H9 (cell line): ENCODE results near the gene FCRL3. TPM values are rescaled to one million over a fixed set of nuclear protein-coding genes. Genes with fewer than 3 reads are reported as not detected.

Experiments
- DNase-seq: peaks from one replicate; pipeline ENCODE4 v3.0.0-alpha.2; 2017
- H2AFZ ChIP-seq: one replicate; pipeline ENCODE4 v1.6.1; 2013; ENCODE audit warnings: mild to moderate bottlenecking, low read length, control low read depth, moderate library complexity
- H2AK5ac ChIP-seq: 2 replicates; pipeline ENCODE4 v1.6.1; 2013; ENCODE audit warnings: low read length, control low read depth, mixed read lengths; ENCODE audit not compliant: insufficient read length
- H2BK120ac ChIP-seq: one replicate; pipeline ENCODE4 v1.6.1; 2013; ENCODE audit warnings: low read depth, mild to moderate bottlenecking, low read length, control low read depth, inconsistent platforms; ENCODE audit not compliant: poor library complexity, severe bottlenecking
- H2BK12ac ChIP-seq: 2 replicates; pipeline ENCODE4 v1.6.1; 2013; ENCODE audit warnings: low read length, control low read depth, mixed read lengths, low read depth; ENCODE audit not compliant: insufficient read length
- H2BK15ac ChIP-seq: 2 replicates; pipeline ENCODE4 v1.6.1; 2013; ENCODE audit warnings: low read depth, low read length, control low read depth
- H2BK20ac ChIP-seq: one replicate; pipeline ENCODE4 v1.6.1; 2013; ENCODE audit warnings: low read depth, mild to moderate bottlenecking, low read length, control low read depth, inconsistent platforms; ENCODE audit not compliant: poor library complexity, severe bottlenecking
- H2BK5ac ChIP-seq: 2 replicates; pipeline ENCODE4 v1.6.1; 2013; ENCODE audit warnings: low read length, control low read depth, mixed read lengths; ENCODE audit not compliant: insufficient read length
- H3K14ac ChIP-seq: 2 replicates; pipeline ENCODE4 v1.6.1; 2013; ENCODE audit warnings: low read length, control low read depth; ENCODE audit not compliant: insufficient read depth
- H3K18ac ChIP-seq: 2 replicates; pipeline ENCODE4 v1.6.1; 2013; ENCODE audit warnings: low read depth, mild to moderate bottlenecking, mixed read lengths, low read length, control low read depth; ENCODE audit not compliant: insufficient read length
- H3K23ac ChIP-seq: 2 replicates; pipeline ENCODE4 v1.6.1; 2013; ENCODE audit warnings: low read length, control low read depth, mixed read lengths, low read depth; ENCODE audit not compliant: insufficient read length
- H3K23me2 ChIP-seq: 2 replicates; pipeline ENCODE4 v1.6.1; 2013; ENCODE audit warnings: low read depth, mild to moderate bottlenecking, mixed read lengths, low read length, control low read depth; ENCODE audit not compliant: insufficient read length, poor library complexity, severe bottlenecking
- H3K27ac ChIP-seq: 2 replicates; pipeline ENCODE4 v1.5.1; 2013; ENCODE audit warnings: low read length, control low read depth, mixed read lengths, low read depth; ENCODE audit not compliant: insufficient read length
- H3K27me3 ChIP-seq: 2 replicates; pipeline ENCODE4 v1.6.1; 2013; ENCODE audit warnings: low read length, control low read depth, inconsistent platforms; ENCODE audit not compliant: insufficient read depth
- H3K4ac ChIP-seq: 2 replicates; pipeline ENCODE4 v1.6.1; 2013; ENCODE audit warnings: low read depth, mild to moderate bottlenecking, control low read depth, inconsistent platforms, low read length, moderate library complexity
- H3K4me1 ChIP-seq: 2 replicates; pipeline ENCODE4 v1.6.1; 2013; ENCODE audit warnings: low read length, control low read depth, inconsistent platforms; ENCODE audit not compliant: insufficient read depth
- H3K4me2 ChIP-seq: 2 replicates; pipeline ENCODE4 v1.6.1; 2013; ENCODE audit warnings: low read length, control low read depth, mixed read lengths; ENCODE audit not compliant: insufficient read length, insufficient read depth
- H3K56ac ChIP-seq: 2 replicates; pipeline ENCODE4 v1.6.1; 2013; ENCODE audit warnings: low read depth, mild to moderate bottlenecking, mixed read lengths, low read length, control low read depth; ENCODE audit not compliant: insufficient read length
- H3K79me1 ChIP-seq: 2 replicates; pipeline ENCODE4 v1.6.1; 2013; ENCODE audit warnings: low read depth, mild to moderate bottlenecking, moderate library complexity, low read length, control low read depth, inconsistent platforms; ENCODE audit not compliant: insufficient read depth, poor library complexity, severe bottlenecking
- H3K79me2 ChIP-seq: 2 replicates; pipeline ENCODE4 v1.6.1; 2013; ENCODE audit warnings: low read length, control low read depth, inconsistent platforms; ENCODE audit not compliant: insufficient read depth
- H3K9ac ChIP-seq: 2 replicates; pipeline ENCODE4 v1.6.1; 2013; ENCODE audit warnings: low read length, control low read depth, mixed read lengths; ENCODE audit not compliant: insufficient read length; ENCODE audit errors: extremely low read depth
- H3K9me3 ChIP-seq: one replicate; pipeline ENCODE4 v1.6.1; 2013; ENCODE audit warnings: low read depth, low read length, inconsistent platforms; ENCODE audit not compliant: control insufficient read depth
- H3T11ph ChIP-seq: one replicate; pipeline ENCODE4 v1.6.1; 2013; ENCODE audit warnings: mild to moderate bottlenecking, low read length, control low read depth, inconsistent platforms
- H4K20me1 ChIP-seq: one replicate; pipeline ENCODE4 v1.6.1; 2013; ENCODE audit not compliant: control insufficient read depth, insufficient read length, insufficient read depth
- H4K5ac ChIP-seq: 2 replicates; pipeline ENCODE4 v1.6.1; 2013; ENCODE audit warnings: low read depth, mild to moderate bottlenecking, mixed read lengths, low read length, control low read depth; ENCODE audit not compliant: insufficient read length
- H4K8ac ChIP-seq: replicated peaks from 2 replicates; pipeline ENCODE4 v1.6.1; 2013; ENCODE audit warnings: low read length, control low read depth, mixed read lengths, low read depth; ENCODE audit not compliant: insufficient read length
- H4K91ac ChIP-seq: 2 replicates; pipeline ENCODE4 v1.6.1; 2013; ENCODE audit warnings: low read depth, mild to moderate bottlenecking, moderate library complexity, mixed read lengths, low read length, control low read depth; ENCODE audit not compliant: insufficient read length
- H3K27ac Mint-ChIP-seq, 3 experiments: 2 replicates in 2 of 3; 3 replicates in 1 of 3; pipeline ENCODE4 v1.8.0; 2020 to 2021; ENCODE audit warnings: mixed read lengths in 3 of 3, mild to moderate bottlenecking in 1 of 3, moderate library complexity in 1 of 3
- H3K27me3 Mint-ChIP-seq: 2 replicates; pipeline ENCODE4 v1.8.0; 2021; ENCODE audit warnings: low read depth, mild to moderate bottlenecking, moderate library complexity, mixed read lengths
- H3K36me3 Mint-ChIP-seq, 3 experiments: 2 replicates in 2 of 3; 3 replicates in 1 of 3; pipeline ENCODE4 v1.8.0; 2020 to 2021; ENCODE audit warnings: low read depth in 3 of 3, mixed read lengths in 3 of 3; ENCODE audit not compliant: insufficient read depth in 1 of 3
- H3K4me1 Mint-ChIP-seq, 2 experiments: 2 replicates each; pipeline ENCODE4 v1.8.0; 2020; ENCODE audit warnings: mixed read lengths in 2 of 2
- H3K4me3 Mint-ChIP-seq, 2 experiments: 2 replicates in 1 of 2; 3 replicates in 1 of 2; pipeline ENCODE4 v1.8.0; 2020 to 2021; ENCODE audit warnings: mild to moderate bottlenecking in 2 of 2, mixed read lengths in 2 of 2, moderate library complexity in 1 of 2
- H3K9me3 Mint-ChIP-seq, 2 experiments: 2 replicates in 1 of 2; 3 replicates in 1 of 2; pipeline ENCODE4 v1.8.0; 2020; ENCODE audit warnings: mild to moderate bottlenecking in 2 of 2, mixed read lengths in 2 of 2, moderate library complexity in 1 of 2
- WGBS: extraction: QIAGEN DNeasy Blood & Tissue Kit; methylation state at CpG from one replicate; pipeline ENCODE4 v1.1.7; 2013; ENCODE audit warnings: missing lambda C conversion rate, low lambda C conversion rate, mixed read lengths; ENCODE audit not compliant: insufficient read length; ENCODE audit errors: extremely low coverage; 5-methylcytosine and 5-hydroxymethylcytosine counted together
- total RNA-seq: library from RNA; stranded (reverse); gene quantifications from 2 replicates; pipeline ENCODE4 v1.2.1, GENCODE V29; 2021
- TF ChIP-seq, protein P1 (sequence below): fragments of 200-600 bp; sonication (generic); conservative IDR thresholded peaks from 3 replicates; pipeline ENCODE4 v1.8.0; 2021; ENCODE audit warnings: antibody characterized with exemption, mild to moderate bottlenecking

Gene FCRL3
- total RNA-seq, 1 experiment from 2014 or later, result not detected

DNA sequence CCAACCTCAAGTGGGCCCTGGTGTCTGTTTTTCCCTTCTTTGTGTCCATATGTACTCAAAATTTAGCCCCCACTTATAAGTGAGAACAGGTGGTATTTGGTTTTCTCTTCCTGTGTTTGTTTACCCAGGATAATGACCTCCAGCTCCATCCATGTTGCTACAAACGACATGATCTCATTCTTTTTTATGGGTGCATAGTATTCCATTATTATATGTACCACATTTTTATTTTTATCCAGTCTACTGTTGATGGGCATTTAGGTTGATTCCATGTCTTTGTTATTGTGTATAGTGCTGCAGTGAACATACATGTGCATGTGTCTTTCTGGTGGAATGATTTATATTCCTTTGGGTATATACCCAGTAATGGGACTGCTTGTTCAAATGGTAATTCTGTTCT, 27.6 kb downstream of the FCRL3 start:
- H3K9me3 ChIP-seq, result no peaks in the 10 kb centered on the region
- H3K56ac ChIP-seq, result no peak overlapping the region
- Mint-ChIP-seq H3K27ac (no peak overlapping the region), H3K4me3 (no peak overlapping the region), H3K27me3 (no peaks in the 10 kb centered on the region), H3K4me1 (peaks cover 12 to 13% of the 10 kb centered on the region in 2 experiments), H3K36me3 (peaks cover 3 to 33% (median 8%) of the 10 kb centered on the region in 3 experiments; a peak in 6 of 7 replicates), H3K9me3 (peaks cover 34 to 38% of the 10 kb centered on the region in 2 experiments)
- no peak for DNase-seq
- no peak overlapping the region for H4K91ac ChIP-seq
- H2BK120ac ChIP-seq, result no peak overlapping the region
- no peaks in the 10 kb centered on the region for H4K20me1 ChIP-seq
- H3K79me1 ChIP-seq, result no peaks in the 10 kb centered on the region
- no peak overlapping the region for H4K5ac ChIP-seq
- H3K18ac ChIP-seq, result no peak overlapping the region
- no peaks in the 10 kb centered on the region for H3K4me1 ChIP-seq
- no peak overlapping the region for H3K14ac ChIP-seq
- WGBS, result no CpG with 5 or more reads among the region's 1 CpG
- H2BK20ac ChIP-seq, result no peak overlapping the region
- H2BK15ac ChIP-seq, result no peak overlapping the region
- H2BK5ac ChIP-seq, result no peak overlapping the region
- H3T11ph ChIP-seq, result no peak overlapping the region
- no peak overlapping the region for H3K27ac ChIP-seq
- no peak overlapping the region for H2AK5ac ChIP-seq
- TF ChIP-seq, protein P1, sequence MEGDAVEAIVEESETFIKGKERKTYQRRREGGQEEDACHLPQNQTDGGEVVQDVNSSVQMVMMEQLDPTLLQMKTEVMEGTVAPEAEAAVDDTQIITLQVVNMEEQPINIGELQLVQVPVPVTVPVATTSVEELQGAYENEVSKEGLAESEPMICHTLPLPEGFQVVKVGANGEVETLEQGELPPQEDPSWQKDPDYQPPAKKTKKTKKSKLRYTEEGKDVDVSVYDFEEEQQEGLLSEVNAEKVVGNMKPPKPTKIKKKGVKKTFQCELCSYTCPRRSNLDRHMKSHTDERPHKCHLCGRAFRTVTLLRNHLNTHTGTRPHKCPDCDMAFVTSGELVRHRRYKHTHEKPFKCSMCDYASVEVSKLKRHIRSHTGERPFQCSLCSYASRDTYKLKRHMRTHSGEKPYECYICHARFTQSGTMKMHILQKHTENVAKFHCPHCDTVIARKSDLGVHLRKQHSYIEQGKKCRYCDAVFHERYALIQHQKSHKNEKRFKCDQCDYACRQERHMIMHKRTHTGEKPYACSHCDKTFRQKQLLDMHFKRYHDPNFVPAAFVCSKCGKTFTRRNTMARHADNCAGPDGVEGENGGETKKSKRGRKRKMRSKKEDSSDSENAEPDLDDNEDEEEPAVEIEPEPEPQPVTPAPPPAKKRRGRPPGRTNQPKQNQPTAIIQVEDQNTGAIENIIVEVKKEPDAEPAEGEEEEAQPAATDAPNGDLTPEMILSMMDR, result no peak
- no peak overlapping the region for H3K4me2 ChIP-seq
- no peaks in the 10 kb centered on the region for H3K27me3 ChIP-seq
- H4K8ac ChIP-seq, result no peak overlapping the region
- no peak overlapping the region for H3K9ac ChIP-seq
- H2AFZ ChIP-seq, result no peak overlapping the region
- no peaks in the 10 kb centered on the region for H3K23me2 ChIP-seq
- H3K4ac ChIP-seq, result no peak overlapping the region
- no peak overlapping the region for H3K23ac ChIP-seq
- no peak overlapping the region for H2BK12ac ChIP-seq
- H3K79me2 ChIP-seq, result no peaks in the 10 kb centered on the region
